Measurements from ENCODE around the gene RFX8. TPM values are rescaled to one million over a fixed set of nuclear protein-coding genes. Genes with fewer than 3 reads are reported as not detected.
"Not testable (repeated sequence)": the region's sequence is repeated elsewhere in the genome, so short reads cannot be mapped to it uniquely, and the experiment has no call there.

Gene RFX8
- polyA plus RNA-seq, 4 donors, result 0.10 to 0.35 TPM; not detected in 2

DNA sequence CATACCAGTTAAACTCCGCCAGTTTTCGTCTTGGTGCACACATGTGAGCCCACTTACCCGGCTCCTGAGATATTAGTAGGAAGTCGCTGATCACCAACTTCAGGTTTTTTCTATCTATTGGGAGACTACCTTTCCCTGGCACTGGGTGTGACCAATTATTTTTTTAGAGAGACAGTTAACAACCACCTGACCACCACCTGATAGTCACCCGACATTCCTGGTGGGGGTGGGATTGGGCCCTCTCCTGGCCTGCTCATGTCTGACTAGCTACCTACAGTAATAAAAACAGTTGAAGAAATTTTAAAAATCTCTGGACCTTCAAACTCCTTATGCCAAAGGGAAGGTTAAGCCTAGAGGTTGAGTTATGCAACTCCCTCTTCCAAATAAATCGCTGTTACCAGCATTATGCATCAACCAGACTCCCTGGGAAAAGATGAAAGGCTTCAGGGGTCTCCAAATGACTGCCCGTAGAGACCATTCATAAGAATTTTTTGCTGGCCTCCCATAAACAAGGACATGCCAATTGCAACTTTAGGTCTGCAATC, 115.4 kb downstream of the RFX8 start:
- Histone ChIP-seq H3K4me1 (ENCODE audit: control insufficient read depth in 3 of 3, insufficient read depth in 2 of 3, low read depth in 1 of 3, low read length in 2 of 3) (peaks cover 0 to 17% (median 3%) of the 10 kb centered on the region in 3 donors), H3K9me3 (ENCODE audit: control insufficient read depth in 2 of 2, insufficient read depth in 1 of 2, low read depth in 1 of 2, low read length in 1 of 2) (no peaks in the 10 kb centered on the region), H3K36me3 (ENCODE audit: control insufficient read depth in 3 of 3, insufficient read depth in 2 of 3, low read depth in 1 of 3, low read length in 3 of 3) (no peaks in the 10 kb centered on the region), H3K27me3 (ENCODE audit: control insufficient read depth in 3 of 3, insufficient read depth in 3 of 3, low read length in 3 of 3) (no peaks in the 10 kb centered on the region), H3K27ac (ENCODE audit: low read depth in 1 of 3, low read length in 2 of 3) (peak overlapping the region in 1 of 3 donors; percentile 65), H3K4me3 (ENCODE audit: low read depth in 1 of 3, low read length in 3 of 3) (no peak overlapping the region)
- WGBS, 3 donors, result 88 to 94% (median 92%) methylated on average over 7 of the region's 7 CpGs
- FAIRE-seq, result no peak
- no peak for DNase-seq

DNA sequence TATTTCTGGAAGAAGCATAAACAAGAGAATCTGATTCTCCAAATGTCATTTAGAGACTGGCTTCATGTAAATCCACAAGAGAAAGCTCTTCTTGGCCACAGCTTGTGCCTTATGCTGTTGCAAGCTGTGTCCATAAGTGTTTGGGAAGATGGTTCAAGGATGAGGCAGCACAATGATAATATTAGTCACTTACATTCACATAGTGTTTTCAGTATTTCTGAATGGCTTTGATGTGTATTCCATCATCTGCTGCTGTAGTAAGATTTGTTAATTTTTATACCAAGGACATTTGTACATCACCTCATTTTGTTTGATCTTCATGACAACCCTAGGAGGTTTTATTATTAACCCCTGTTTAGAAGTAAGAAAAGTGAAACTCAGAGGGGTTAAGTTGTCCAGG, 117.5 kb downstream of the RFX8 start:
- no peak for DNase-seq
- Histone ChIP-seq H3K36me3 (ENCODE audit: control insufficient read depth in 3 of 3, insufficient read depth in 2 of 3, low read depth in 1 of 3, low read length in 3 of 3) (no peaks in the 10 kb centered on the region), H3K4me3 (ENCODE audit: low read depth in 1 of 3, low read length in 3 of 3) (no peak overlapping the region), H3K9me3 (ENCODE audit: control insufficient read depth in 2 of 2, insufficient read depth in 1 of 2, low read depth in 1 of 2, low read length in 1 of 2) (no peaks in the 10 kb centered on the region), H3K4me1 (ENCODE audit: control insufficient read depth in 3 of 3, insufficient read depth in 2 of 3, low read depth in 1 of 3, low read length in 2 of 3) (peaks cover 0 to 17% (median 3%) of the 10 kb centered on the region in 3 donors), H3K27ac (ENCODE audit: low read depth in 1 of 3, low read length in 2 of 3) (no peak overlapping the region), H3K27me3 (ENCODE audit: control insufficient read depth in 3 of 3, insufficient read depth in 3 of 3, low read length in 3 of 3) (no peaks in the 10 kb centered on the region)
- FAIRE-seq, result no peak

DNA sequence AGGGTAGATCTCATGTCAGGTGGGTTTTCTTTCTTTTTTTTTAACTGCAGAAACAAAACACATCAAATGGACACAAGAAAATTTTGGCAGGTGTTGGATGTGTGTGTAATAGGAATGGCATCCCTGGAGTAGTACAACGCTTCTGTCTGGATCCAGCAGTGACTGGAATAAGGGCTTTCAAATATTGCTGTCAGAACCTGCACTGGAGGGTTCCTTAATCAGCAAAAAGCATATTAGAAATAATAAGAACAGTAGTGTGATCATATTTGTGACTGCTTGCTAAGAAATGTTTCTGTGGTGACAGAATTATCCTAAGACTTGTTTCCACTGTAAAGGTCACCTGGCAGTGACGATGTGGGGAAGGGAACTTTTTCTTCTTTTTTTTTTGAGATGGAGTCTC, 118.4 kb downstream of the RFX8 start:
- H3K4me1 ChIP-seq (ENCODE audit: control insufficient read depth in 3 of 3, insufficient read depth in 2 of 3, low read depth in 1 of 3, low read length in 2 of 3), result peaks cover 0 to 15% (median 3%) of the 10 kb centered on the region in 3 donors
- no peaks in the 10 kb centered on the region for H3K36me3 ChIP-seq (ENCODE audit: control insufficient read depth in 3 of 3, insufficient read depth in 2 of 3, low read depth in 1 of 3, low read length in 3 of 3)
- H3K9me3 ChIP-seq (ENCODE audit: control insufficient read depth in 2 of 2, insufficient read depth in 1 of 2, low read depth in 1 of 2, low read length in 1 of 2), result no peaks in the 10 kb centered on the region
- no peak overlapping the region for H3K4me3 ChIP-seq (ENCODE audit: low read depth in 1 of 3, low read length in 3 of 3)
- H3K27me3 ChIP-seq (ENCODE audit: control insufficient read depth in 3 of 3, insufficient read depth in 3 of 3, low read length in 3 of 3), result no peaks in the 10 kb centered on the region
- DNase-seq (no peak), FAIRE-seq (no peak)
- 76 to 78% (median 76%) methylated on average over 2 of the region's 2 CpGs for WGBS, 3 donors
- no peak overlapping the region for H3K27ac ChIP-seq (ENCODE audit: low read depth in 1 of 3, low read length in 2 of 3)

DNA sequence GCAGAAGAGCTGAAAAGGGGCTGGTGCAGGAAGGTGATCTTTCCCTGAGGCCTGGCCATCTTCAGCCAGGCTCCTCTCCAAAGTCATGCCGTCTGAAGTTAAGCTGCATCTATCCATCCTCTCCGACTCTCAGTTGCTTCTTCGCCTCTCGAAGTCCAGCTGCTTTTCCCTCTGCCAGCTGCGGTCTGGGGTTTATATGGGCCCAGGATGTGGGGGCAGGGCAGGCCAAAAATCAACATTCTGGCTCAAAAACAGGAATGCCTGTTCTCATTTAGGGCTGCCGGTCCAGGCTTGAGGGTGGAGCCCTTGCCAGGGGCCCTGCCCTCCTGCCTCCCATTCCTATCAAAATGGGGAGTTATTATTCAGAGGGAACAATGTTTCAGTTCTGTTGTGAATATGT, 118.9 kb downstream of the RFX8 start:
- Histone ChIP-seq H3K4me1 (ENCODE audit: control insufficient read depth in 3 of 3, insufficient read depth in 2 of 3, low read depth in 1 of 3, low read length in 2 of 3) (peaks cover 0 to 12% (median 0%) of the 10 kb centered on the region in 3 donors), H3K27me3 (ENCODE audit: control insufficient read depth in 3 of 3, insufficient read depth in 3 of 3, low read length in 3 of 3) (no peaks in the 10 kb centered on the region), H3K4me3 (ENCODE audit: low read depth in 1 of 3, low read length in 3 of 3) (no peak overlapping the region), H3K27ac (ENCODE audit: low read depth in 1 of 3, low read length in 2 of 3) (no peak overlapping the region), H3K36me3 (ENCODE audit: control insufficient read depth in 3 of 3, insufficient read depth in 2 of 3, low read depth in 1 of 3, low read length in 3 of 3) (no peaks in the 10 kb centered on the region), H3K9me3 (ENCODE audit: control insufficient read depth in 2 of 2, insufficient read depth in 1 of 2, low read depth in 1 of 2, low read length in 1 of 2) (no peaks in the 10 kb centered on the region)
- no peak for DNase-seq
- FAIRE-seq, result no peak
- 68 to 87% (median 75%) methylated on average over 6 of the region's 6 CpGs for WGBS, 3 donors

DNA sequence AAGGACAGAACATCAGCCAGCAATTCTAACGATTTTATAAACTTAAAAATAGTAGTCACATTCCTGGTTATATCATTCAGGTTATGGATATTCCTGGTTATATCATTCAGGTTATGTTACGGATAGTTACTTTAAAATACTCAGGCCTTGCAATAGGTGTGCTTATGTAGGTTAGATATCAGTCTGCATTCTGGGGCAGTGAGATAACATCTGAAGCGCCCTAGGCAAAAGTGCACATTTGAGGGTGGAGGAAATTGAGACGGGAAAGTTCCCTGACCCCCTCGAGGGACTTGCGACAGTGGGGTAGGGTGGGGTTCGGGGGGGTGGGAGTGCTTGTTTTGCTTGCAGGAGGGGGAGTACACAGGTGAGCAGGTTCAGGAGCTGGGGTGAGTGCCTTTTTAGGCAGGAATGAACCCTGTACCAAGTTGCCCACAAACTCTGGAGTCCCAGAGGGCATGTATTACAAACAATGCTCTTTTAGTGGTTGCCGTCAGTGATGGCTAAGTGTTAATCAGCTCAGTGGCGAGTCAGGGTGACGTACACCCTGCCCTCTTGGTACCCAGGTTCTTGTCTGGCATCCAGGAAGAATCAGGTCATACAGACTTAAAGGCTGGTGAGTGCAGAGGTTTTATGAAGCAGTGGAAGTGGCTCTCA, 119.4 kb downstream of the RFX8 start:
- Histone ChIP-seq H3K36me3 (ENCODE audit: control insufficient read depth in 3 of 3, insufficient read depth in 2 of 3, low read depth in 1 of 3, low read length in 3 of 3) (no peaks in the 10 kb centered on the region), H3K27me3 (ENCODE audit: control insufficient read depth in 3 of 3, insufficient read depth in 3 of 3, low read length in 3 of 3) (no peaks in the 10 kb centered on the region), H3K27ac (ENCODE audit: low read depth in 1 of 3, low read length in 2 of 3) (no peak overlapping the region), H3K4me1 (ENCODE audit: control insufficient read depth in 3 of 3, insufficient read depth in 2 of 3, low read depth in 1 of 3, low read length in 2 of 3) (peaks cover 0 to 18% (median 0%) of the 10 kb centered on the region in 3 donors), H3K9me3 (ENCODE audit: control insufficient read depth in 2 of 2, insufficient read depth in 1 of 2, low read depth in 1 of 2, low read length in 1 of 2) (no peaks in the 10 kb centered on the region), H3K4me3 (ENCODE audit: low read depth in 1 of 3, low read length in 3 of 3) (no peak overlapping the region)
- no peak for FAIRE-seq
- 62 to 79% (median 64%) methylated on average over 10 of the region's 10 CpGs for WGBS, 3 donors
- DNase-seq, result no peak

DNA sequence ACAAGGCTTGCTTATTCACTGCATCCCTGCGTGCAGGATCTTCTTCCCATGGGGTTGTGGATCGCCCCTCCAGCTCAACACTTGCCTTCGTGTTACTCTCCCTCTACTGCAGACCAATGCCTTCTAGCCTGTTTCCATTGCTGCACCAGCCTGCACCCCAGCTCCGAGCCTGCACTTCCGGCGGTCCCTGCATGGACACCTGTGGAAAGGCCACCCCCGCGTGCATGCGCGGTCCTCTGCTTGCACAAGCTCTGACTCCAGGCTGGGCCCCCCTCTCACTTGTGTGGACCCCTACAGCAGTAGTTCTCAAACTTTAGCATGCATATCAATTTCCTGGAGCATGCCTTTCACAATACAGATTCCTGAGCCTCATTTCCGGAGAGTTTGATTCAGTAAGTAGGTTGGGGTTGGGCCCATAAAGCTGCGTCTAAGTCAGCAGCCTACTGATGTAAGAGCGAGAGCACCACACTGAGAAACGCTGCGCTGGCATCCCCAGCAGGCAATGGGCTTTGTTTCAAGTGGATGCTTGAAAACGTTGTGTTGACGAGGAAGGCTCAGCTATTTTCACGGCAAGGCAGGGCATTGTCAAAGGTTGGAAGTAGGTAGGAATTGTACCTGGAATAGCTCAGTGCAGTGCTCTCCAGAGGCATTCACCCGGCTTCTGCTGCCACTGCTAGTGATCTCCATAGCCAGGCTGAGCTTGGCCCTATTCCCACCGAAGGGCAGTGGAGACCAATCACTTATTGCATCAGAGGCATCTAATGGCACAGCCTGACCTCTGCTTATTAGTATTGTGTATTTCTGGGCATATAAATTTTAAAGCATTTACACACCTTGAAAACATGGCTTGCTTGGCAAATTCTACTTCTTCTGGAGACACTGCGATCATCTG, 120.2 kb downstream of the RFX8 start:
- DNase-seq (no peak), FAIRE-seq (no peak)
- Histone ChIP-seq H3K36me3 (ENCODE audit: control insufficient read depth in 3 of 3, insufficient read depth in 2 of 3, low read depth in 1 of 3, low read length in 3 of 3) (no peaks in the 10 kb centered on the region), H3K27ac (ENCODE audit: low read depth in 1 of 3, low read length in 2 of 3) (no peak overlapping the region), H3K9me3 (ENCODE audit: control insufficient read depth in 2 of 2, insufficient read depth in 1 of 2, low read depth in 1 of 2, low read length in 1 of 2) (no peaks in the 10 kb centered on the region), H3K4me3 (ENCODE audit: low read depth in 1 of 3, low read length in 3 of 3) (no peak overlapping the region), H3K27me3 (ENCODE audit: control insufficient read depth in 3 of 3, insufficient read depth in 3 of 3, low read length in 3 of 3) (no peaks in the 10 kb centered on the region), H3K4me1 (ENCODE audit: control insufficient read depth in 3 of 3, insufficient read depth in 2 of 3, low read depth in 1 of 3, low read length in 2 of 3) (peaks cover 0 to 19% (median 4%) of the 10 kb centered on the region in 3 donors)
- WGBS, 3 donors, result 91 to 95% (median 94%) methylated on average over 21 of the region's 21 CpGs

DNA sequence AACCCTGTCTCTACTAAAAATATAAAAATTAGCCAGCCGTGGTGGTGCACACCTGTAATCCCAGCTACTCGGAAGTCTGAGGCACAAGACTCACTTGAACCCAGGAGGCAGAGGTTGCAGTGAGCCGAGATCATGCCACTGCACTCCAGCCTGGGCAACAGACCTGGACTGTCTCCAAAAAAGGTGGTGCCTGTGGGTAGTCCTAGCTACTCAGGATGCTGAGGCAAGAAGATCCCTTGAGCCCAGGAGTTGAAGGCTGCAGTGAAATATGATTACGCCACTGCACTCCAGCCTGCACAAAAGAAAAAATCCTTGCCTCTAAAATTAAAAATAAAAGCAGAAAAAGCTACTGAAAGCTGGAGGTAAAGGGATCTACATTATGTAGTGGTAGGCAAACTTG, 122.3 kb downstream of the RFX8 start:
- H3K36me3 ChIP-seq (ENCODE audit: control insufficient read depth in 3 of 3, insufficient read depth in 2 of 3, low read depth in 1 of 3, low read length in 3 of 3); H3K27me3 ChIP-seq (ENCODE audit: control insufficient read depth in 3 of 3, insufficient read depth in 3 of 3, low read length in 3 of 3); H3K4me3 ChIP-seq (ENCODE audit: low read depth in 1 of 3, low read length in 3 of 3); H3K9me3 ChIP-seq (ENCODE audit: control insufficient read depth in 2 of 2, insufficient read depth in 1 of 2, low read depth in 1 of 2, low read length in 1 of 2); DNase-seq; H3K27ac ChIP-seq (ENCODE audit: low read depth in 1 of 3, low read length in 2 of 3); FAIRE-seq: not testable (repeated sequence)
- peaks cover 0 to 23% (median 4%) of the 10 kb centered on the region in 3 donors for H3K4me1 ChIP-seq (ENCODE audit: control insufficient read depth in 3 of 3, insufficient read depth in 2 of 3, low read depth in 1 of 3, low read length in 2 of 3)
- 79 to 87% (median 85%) methylated on average over 4 of the region's 4 CpGs for WGBS, 3 donors

DNA sequence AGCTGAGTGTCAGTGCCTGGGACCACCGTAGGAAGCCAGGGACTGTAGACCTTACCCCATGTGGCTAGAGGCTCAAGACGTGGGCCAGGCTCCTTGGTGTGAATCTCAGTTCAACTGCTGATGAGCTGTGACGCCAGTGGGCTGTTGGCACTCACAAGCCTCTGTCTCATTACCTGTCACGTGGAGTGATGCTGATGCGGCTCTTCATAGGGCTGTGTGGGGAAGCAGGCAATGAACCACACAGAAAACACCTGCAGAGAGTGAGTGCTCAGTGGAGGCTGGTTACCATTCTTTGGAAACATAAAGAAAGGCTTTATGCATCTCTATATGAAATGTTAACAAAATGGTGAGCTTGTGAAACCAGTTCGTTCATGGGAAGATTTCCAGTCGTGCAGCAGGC, 123.7 kb downstream of the RFX8 start:
- H3K27me3 ChIP-seq (ENCODE audit: control insufficient read depth in 3 of 3, insufficient read depth in 3 of 3, low read length in 3 of 3), result no peaks in the 10 kb centered on the region
- FAIRE-seq, result no peak
- no peak overlapping the region for H3K4me3 ChIP-seq (ENCODE audit: low read depth in 1 of 3, low read length in 3 of 3)
- 89 to 92% (median 90%) methylated on average over 7 of the region's 7 CpGs for WGBS, 3 donors
- H3K27ac ChIP-seq (ENCODE audit: low read depth in 1 of 3, low read length in 2 of 3), result peak overlapping the region in 1 of 3 donors; percentile 65
- peaks cover 0 to 23% (median 4%) of the 10 kb centered on the region in 3 donors for H3K4me1 ChIP-seq (ENCODE audit: control insufficient read depth in 3 of 3, insufficient read depth in 2 of 3, low read depth in 1 of 3, low read length in 2 of 3)
- no peaks in the 10 kb centered on the region for H3K9me3 ChIP-seq (ENCODE audit: control insufficient read depth in 2 of 2, insufficient read depth in 1 of 2, low read depth in 1 of 2, low read length in 1 of 2)
- H3K36me3 ChIP-seq (ENCODE audit: control insufficient read depth in 3 of 3, insufficient read depth in 2 of 3, low read depth in 1 of 3, low read length in 3 of 3), result no peaks in the 10 kb centered on the region
- no peak for DNase-seq

All from small intestine (tissue), 7 donors.